Endothelial cell of umbilical vein (primary cell): ENCODE results near the gene EPN2.

Experiments
- CTCF ChIP-seq, 2 donors: IDR thresholded peaks; 1 replicate in 1 of 2; 2 replicates in 1 of 2; pipeline ENCODE4 v1.5.1; 2011; ENCODE audit warnings: low read length in 2 of 2, mild to moderate bottlenecking in 2 of 2, moderate library complexity in 2 of 2, control low read depth in 1 of 2, inconsistent platforms in 1 of 2, low read depth in 1 of 2; ENCODE audit not compliant: insufficient read depth in 1 of 2; ENCODE audit errors: extremely low read depth in 1 of 2
- EZH2 ChIP-seq: IDR thresholded peaks from 2 replicates; pipeline ENCODE4 v1.6.1; 2012; ENCODE audit warnings: borderline replicate concordance, low read depth, mild to moderate bottlenecking, moderate library complexity, low read length, inconsistent platforms; ENCODE audit not compliant: severe bottlenecking

GRCh38 chr17:19311421-19312215, 74.5 kb downstream of the EPN2 start:
- no peak for TF ChIP-seq CTCF (IDR thresholded peaks at IDR 0.05; ENCODE audit: extremely low read depth in 1 of 2, insufficient read depth in 1 of 2, low read depth in 1 of 2, low read length in 2 of 2)
- TF ChIP-seq EZH2: no peak
